Astrocyte of the spinal cord (primary cell): ENCODE data around the gene SEC31B.

Source experiments
- DNase-seq: peaks from one replicate; pipeline ENCODE4 v3.0.0; 2011; ENCODE audit warnings: low read depth, low spot score
- H3K4me3 ChIP-seq: 2 replicates; pipeline ENCODE4 v1.5.1; 2011; ENCODE audit warnings: low read depth, mild to moderate bottlenecking, low read length, moderate library complexity
- CTCF ChIP-seq: IDR thresholded peaks from 2 replicates; pipeline ENCODE4 v1.5.1; 2012; ENCODE audit warnings: low read depth, mild to moderate bottlenecking, low read length, inconsistent platforms
- in situ Hi-C: cut with HindIII; loops from 2 replicates; pipeline ENCODE4 v1.10.0; 2017; ENCODE audit warnings: low sequenced_read_pairs

Gene SEC31B

GRCh38 chr10:100489396-100489795, 30.3 kb downstream of the SEC31B start:
- DNase-seq = no peak
- no peak overlapping the region for H3K4me3 ChIP-seq
- in situ Hi-C loops = no loop called here
- no peak for TF ChIP-seq CTCF

- DNase-seq = no peak
- in situ Hi-C loops = no loop called here
- no peak overlapping the region for H3K4me3 ChIP-seq
- TF ChIP-seq CTCF = no peak
Measured at GRCh38 chr10:100487529-100487928, 32.1 kb downstream of the SEC31B start.

- TF ChIP-seq CTCF = no peak
- in situ Hi-C loops = no loop called here
- no peak overlapping the region for H3K4me3 ChIP-seq
- DNase-seq = no peak
Measured at GRCh38 chr10:100485801-100486495, 33.7 kb downstream of the SEC31B start.

GRCh38 chr10:100485366-100485765, 34.3 kb downstream of the SEC31B start:
- in situ Hi-C loops = no loop called here
- no peak for TF ChIP-seq CTCF
- H3K4me3 ChIP-seq = no peak overlapping the region
- DNase-seq = no peak

GRCh38 chr10:100483876-100484666, 35.6 kb downstream of the SEC31B start:
- in situ Hi-C loops = no loop called here
- DNase-seq = no peak
- no peak overlapping the region for H3K4me3 ChIP-seq
- no peak for TF ChIP-seq CTCF

- H3K4me3 ChIP-seq = no peak overlapping the region
- no peak for TF ChIP-seq CTCF
- DNase-seq = no peak
- in situ Hi-C loops = no loop called here
Measured at GRCh38 chr10:100482834-100483185, 36.9 kb downstream of the SEC31B start.
